HG02642 (cell line): ENCODE data around the gene PRKAR2B.

Source experiments
- ATAC-seq: cut with Tn5 transposase; IDR thresholded peaks from one replicate; pipeline ENCODE4 v1.9.1; 2021; ENCODE audit warnings: mild to moderate bottlenecking; ENCODE audit not compliant: unreplicated experiment, poor library complexity

Gene PRKAR2B

DNA sequence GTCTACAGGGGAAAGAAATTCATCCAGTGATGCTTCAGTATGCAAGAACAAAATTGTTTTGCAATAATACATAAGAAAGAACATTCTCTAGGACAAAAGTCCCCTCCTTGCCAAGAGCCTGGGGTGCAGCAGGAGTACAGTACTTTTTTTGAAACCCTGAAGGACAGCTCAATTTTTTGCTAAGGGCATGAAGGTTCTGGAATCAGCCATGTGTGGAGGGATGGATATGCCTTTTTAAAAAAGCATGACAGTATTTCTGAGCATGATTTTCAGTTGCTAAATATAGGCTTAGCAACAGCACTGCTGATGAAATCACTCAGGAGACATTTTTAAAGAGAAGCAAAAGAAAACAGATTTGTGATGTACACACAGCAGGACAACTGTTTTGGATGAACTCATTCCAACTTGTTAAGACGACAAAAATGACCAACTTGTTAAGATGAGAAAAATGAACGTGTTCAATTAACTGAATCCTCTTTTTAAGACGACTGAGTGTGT is 163.6 kb downstream of the PRKAR2B start:
- ATAC-seq: no peak

DNA sequence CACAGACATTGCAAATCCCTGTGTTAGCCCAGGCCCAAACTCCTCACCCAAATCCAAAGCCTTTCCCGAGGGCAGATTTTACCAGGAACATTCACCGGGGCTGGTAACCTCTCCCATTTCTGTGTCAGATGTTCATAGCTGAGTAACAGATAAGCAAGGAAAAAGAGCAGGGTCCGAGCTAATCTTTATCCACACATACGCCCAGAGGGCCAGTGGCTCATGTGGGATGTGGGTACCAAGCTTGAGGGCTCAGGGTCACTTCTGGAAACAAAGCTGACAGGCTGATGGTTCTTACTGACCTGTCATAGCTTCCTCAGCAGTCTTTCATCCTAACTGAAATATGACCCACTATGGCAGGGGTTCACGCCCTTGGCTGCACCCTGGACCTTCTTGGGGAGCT is 164.1 kb downstream of the PRKAR2B start:
- ATAC-seq: no peak

- ATAC-seq: no peak
Observed at GRCh38 chr7:107209565-107209964, 165.1 kb downstream of the PRKAR2B start.

DNA sequence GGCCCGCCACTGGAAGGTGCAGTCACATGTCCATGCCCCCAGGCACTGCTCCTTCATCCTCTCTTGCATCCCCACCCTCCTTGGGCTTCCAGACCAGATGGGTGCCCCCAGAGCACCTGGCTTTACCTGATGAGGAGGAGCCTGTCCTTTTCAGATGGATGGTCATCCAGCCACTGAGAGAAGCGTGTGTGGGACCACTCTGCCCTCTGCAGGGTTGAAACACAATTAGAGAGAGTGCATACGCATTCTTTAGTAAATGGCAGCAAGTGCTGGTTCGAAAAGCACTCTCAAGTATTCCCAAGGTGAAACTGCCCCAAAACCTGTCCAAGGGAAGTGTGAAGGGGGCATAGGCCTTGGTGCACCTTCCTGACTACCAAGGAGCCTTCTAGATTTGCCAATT is 165.9 kb downstream of the PRKAR2B start:
- no peak for ATAC-seq
